GM12892 (cell line): Measurements from ENCODE around the gene GPRC6A. TPM values are rescaled to one million over a fixed set of nuclear protein-coding genes. Genes with fewer than 3 reads are reported as not detected.

Experiments used
- DNase-seq: peaks from one replicate; pipeline ENCODE4 v3.0.0; 2011; ENCODE audit not compliant: insufficient read length
- FAIRE-seq: peaks from 2 replicates; lab custom pipeline; 2011; peaks lifted over from hg19 to GRCh38; lab: Jason Lieb, UNC
- POLR2A ChIP-seq: IDR thresholded peaks from 2 replicates; pipeline ENCODE4 v1.6.1; 2011; ENCODE audit warnings: low read depth, low read length, control low read depth
- POLR2AphosphoS5 ChIP-seq: IDR thresholded peaks from 2 replicates; pipeline ENCODE4 v1.6.1; 2011; ENCODE audit warnings: low read depth, low read length, control low read depth
- TAF1 ChIP-seq: IDR thresholded peaks from 2 replicates; pipeline ENCODE4 v1.6.1; 2011; ENCODE audit warnings: low read depth, mild to moderate bottlenecking, control low read depth, low read length, borderline replicate concordance
- polyA plus RNA-seq: library from polyadenylated mRNA; unstranded; fragments of >200 nt; gene quantifications from one replicate; pipeline ENCODE4 v1.2.1, GENCODE V29; 2012; ENCODE audit warnings: missing spikeins, inconsistent platforms; ENCODE audit not compliant: missing spikeins

The GPRC6A gene, protein sequence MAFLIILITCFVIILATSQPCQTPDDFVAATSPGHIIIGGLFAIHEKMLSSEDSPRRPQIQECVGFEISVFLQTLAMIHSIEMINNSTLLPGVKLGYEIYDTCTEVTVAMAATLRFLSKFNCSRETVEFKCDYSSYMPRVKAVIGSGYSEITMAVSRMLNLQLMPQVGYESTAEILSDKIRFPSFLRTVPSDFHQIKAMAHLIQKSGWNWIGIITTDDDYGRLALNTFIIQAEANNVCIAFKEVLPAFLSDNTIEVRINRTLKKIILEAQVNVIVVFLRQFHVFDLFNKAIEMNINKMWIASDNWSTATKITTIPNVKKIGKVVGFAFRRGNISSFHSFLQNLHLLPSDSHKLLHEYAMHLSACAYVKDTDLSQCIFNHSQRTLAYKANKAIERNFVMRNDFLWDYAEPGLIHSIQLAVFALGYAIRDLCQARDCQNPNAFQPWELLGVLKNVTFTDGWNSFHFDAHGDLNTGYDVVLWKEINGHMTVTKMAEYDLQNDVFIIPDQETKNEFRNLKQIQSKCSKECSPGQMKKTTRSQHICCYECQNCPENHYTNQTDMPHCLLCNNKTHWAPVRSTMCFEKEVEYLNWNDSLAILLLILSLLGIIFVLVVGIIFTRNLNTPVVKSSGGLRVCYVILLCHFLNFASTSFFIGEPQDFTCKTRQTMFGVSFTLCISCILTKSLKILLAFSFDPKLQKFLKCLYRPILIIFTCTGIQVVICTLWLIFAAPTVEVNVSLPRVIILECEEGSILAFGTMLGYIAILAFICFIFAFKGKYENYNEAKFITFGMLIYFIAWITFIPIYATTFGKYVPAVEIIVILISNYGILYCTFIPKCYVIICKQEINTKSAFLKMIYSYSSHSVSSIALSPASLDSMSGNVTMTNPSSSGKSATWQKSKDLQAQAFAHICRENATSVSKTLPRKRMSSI
- not detected for polyA plus RNA-seq

GRCh38 chr6:116828983-116829382 lies at the start of gene GPRC6A:
GPRC6A (minus strand) TSS chr6:116829083; CDS start chr6:116829013, 70 bp downstream.
- TF ChIP-seq POLR2AphosphoS5 (no peak), POLR2A (no peak), TAF1 (no peak)
- no peak for FAIRE-seq
- DNase-seq = no peak

DNA sequence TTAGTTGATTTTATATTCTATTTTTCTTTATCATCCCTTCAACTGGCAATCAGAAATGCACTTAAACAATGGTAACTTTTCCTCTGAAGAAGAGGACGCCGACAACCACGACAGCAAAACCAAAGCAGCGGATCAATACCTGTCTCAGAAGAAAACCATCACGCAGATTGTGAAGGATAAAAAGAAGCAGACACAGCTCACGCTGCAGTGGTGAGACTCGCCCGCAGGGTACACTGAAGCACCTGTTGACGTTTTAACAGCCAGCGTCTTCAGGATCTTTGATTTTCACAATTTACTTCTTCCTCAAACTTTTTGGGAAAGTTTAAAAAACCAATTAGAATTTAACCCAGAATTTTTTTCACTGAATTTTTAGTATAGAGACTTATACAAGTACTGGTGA lies 48.9 kb upstream of the GPRC6A start:
- FAIRE-seq = no peak
- no peak for DNase-seq
- TF ChIP-seq POLR2A (no peak), POLR2AphosphoS5 (no peak), TAF1 (no peak)

GRCh38 chr6:116876635-116877611 lies 48.0 kb upstream of the GPRC6A start, which contains the start of gene RFX6:
RFX6 (plus strand) TSS chr6:116877242; CDS start chr6:116877276, 34 bp downstream.
- no peak for DNase-seq
- TF ChIP-seq POLR2A = no peak
- no peak for TF ChIP-seq TAF1
- TF ChIP-seq POLR2AphosphoS5 = no peak
- no peak for FAIRE-seq

DNA sequence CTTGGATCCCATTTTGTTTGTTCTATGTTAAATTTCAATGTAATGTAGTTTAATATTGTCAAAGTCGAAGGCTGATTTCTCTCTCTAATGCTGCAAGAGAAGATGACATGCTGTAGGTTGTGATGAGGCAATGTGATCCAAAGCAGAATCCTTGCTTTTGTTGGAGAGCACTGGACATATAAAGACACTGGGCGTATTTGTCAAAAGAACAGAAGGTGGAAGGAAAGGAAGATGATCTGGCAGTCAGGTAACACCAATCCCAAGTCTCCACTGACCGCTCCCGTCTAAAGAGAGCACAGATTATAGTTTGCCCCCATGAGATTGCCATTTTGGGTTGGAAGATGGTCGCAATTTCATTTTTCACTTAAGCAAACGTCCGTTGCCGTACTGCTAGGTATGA lies 47.2 kb upstream of the GPRC6A start:
- FAIRE-seq = no peak
- TF ChIP-seq POLR2A (no peak), TAF1 (no peak), POLR2AphosphoS5 (no peak)
- no peak for DNase-seq

- FAIRE-seq (no peak), DNase-seq (no peak)
- TF ChIP-seq POLR2AphosphoS5 (no peak), TAF1 (no peak), POLR2A (no peak)
These were observed 43.9 kb upstream of the GPRC6A start for GRCh38 chr6:116872771-116873170.

- TF ChIP-seq POLR2A (no peak), POLR2AphosphoS5 (no peak), TAF1 (no peak)
- no peak for DNase-seq
- no peak for FAIRE-seq
These were observed 37.5 kb upstream of the GPRC6A start for GRCh38 chr6:116866281-116866871.

- no peak for FAIRE-seq
These were observed 30.4 kb upstream of the GPRC6A start for GRCh38 chr6:116859264-116859663.

GRCh38 chr6:116858060-116858459 lies 29.2 kb upstream of the GPRC6A start:
- TF ChIP-seq POLR2A (no peak), TAF1 (no peak), POLR2AphosphoS5 (no peak)

More at GRCh38 chr6:116859264-116859663, 30.4 kb upstream of the GPRC6A start:
- no peak for TF ChIP-seq POLR2A
- DNase-seq = no peak

GRCh38 chr6:116847227-116847626 lies 18.3 kb upstream of the GPRC6A start:
- TF ChIP-seq POLR2A (no peak), TAF1 (no peak), POLR2AphosphoS5 (no peak)
- no peak for FAIRE-seq

More at GRCh38 chr6:116858060-116858459, 29.2 kb upstream of the GPRC6A start:
- DNase-seq (no peak), FAIRE-seq (no peak)

DNA sequence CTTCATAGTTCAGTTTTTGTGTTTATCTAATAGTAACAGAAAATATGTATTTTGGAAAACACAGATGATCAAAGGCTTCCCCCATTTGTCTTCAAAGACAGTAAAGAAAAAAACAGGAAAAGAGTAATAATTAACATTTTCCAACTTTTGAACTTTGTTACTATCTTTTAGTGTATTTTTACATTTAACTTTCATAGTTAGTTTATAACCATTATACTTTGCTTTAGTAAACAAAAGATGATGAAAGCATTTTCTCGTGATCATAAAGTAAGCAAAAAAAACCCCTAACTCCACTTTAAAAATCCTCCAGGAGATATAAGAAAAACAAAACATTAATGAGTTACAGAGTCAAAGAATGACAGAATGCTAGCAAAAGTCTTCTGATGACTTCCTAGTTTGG lies 13.6 kb upstream of the GPRC6A start:
- DNase-seq (no peak), FAIRE-seq (no peak)
- TF ChIP-seq TAF1 (no peak), POLR2AphosphoS5 (no peak), POLR2A (no peak)

More at GRCh38 chr6:116847227-116847626, 18.3 kb upstream of the GPRC6A start:
- no peak for DNase-seq

DNA sequence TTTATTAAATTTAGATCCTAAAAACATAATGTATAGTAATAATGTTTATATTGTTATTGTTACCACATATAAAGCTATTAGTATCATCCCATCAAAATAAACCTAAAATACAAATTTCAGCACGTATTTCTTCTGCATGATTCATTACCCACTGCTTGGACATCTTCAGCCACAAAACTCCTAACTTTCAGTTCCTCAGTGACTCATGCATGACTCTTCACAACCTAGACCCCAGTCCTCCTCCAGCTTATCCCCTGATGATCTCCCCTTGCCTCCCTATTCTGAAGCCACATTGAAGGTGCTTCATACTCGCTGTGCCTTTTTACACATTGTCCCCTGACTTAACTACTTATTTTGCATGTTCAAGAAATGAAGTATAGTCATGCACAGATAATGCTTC lies 11.2 kb upstream of the GPRC6A start:
- DNase-seq (no peak), FAIRE-seq (no peak)
- TF ChIP-seq POLR2AphosphoS5 (no peak), TAF1 (no peak), POLR2A (no peak)
